Measurements from ENCODE around the gene OR51G2. TPM values are rescaled to one million over a fixed set of nuclear protein-coding genes. Genes with fewer than 3 reads are reported as not detected.

OR51G2 gene
- total RNA-seq, 1 donor from 2014 or later = not detected

- no peak for DNase-seq (ENCODE audit: low read depth)
- no peaks in the 10 kb centered on the region for H3K36me3 ChIP-seq (ENCODE audit: control insufficient read depth, insufficient read depth, low read length)
- H3K27me3 ChIP-seq (ENCODE audit: control insufficient read depth, insufficient read depth, low read length) = no peaks in the 10 kb centered on the region
- no peak for TF ChIP-seq CTCF (IDR thresholded peaks at IDR 0.05; ENCODE audit: insufficient read depth, low read length, poor library complexity, severe bottlenecking)
- no peak overlapping the region for H3K4me3 ChIP-seq (ENCODE audit: low read depth, low read length)
Measured at GRCh38 chr11:4936745-4937144, 17.6 kb upstream of the OR51G2 start.

- Histone ChIP-seq H3K27me3 (ENCODE audit: control insufficient read depth, insufficient read depth, low read length) (no peaks in the 10 kb centered on the region), H3K36me3 (ENCODE audit: control insufficient read depth, insufficient read depth, low read length) (no peaks in the 10 kb centered on the region), H3K4me3 (ENCODE audit: low read depth, low read length) (no peak overlapping the region)
- TF ChIP-seq CTCF (IDR thresholded peaks at IDR 0.05; ENCODE audit: insufficient read depth, low read length, poor library complexity, severe bottlenecking) = no peak
- DNase-seq (ENCODE audit: low read depth) = no peak
Measured at GRCh38 chr11:4932751-4933150, 13.6 kb upstream of the OR51G2 start.

DNA sequence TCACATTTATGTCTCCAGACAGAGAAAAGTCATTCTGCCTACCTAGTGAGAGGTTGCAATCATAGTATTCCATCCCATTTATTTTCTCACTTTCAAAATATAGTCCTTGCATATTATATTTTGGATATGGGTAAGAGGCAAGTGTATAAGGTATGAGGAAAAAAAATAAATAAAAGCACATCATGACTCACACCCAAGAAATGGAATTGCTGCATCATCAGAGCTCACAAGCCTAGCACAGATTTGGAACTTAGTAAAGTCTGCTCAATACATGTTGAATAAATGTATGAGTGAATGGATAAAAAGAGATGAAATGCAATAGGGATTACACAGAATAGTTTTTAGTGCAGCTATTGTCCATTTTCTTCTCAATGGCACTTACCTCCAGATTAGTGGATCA, 7.5 kb upstream of the OR51G2 start:
- no peak for TF ChIP-seq CTCF (IDR thresholded peaks at IDR 0.05; ENCODE audit: insufficient read depth, low read length, poor library complexity, severe bottlenecking)
- no peaks in the 10 kb centered on the region for H3K27me3 ChIP-seq (ENCODE audit: control insufficient read depth, insufficient read depth, low read length)
- H3K36me3 ChIP-seq (ENCODE audit: control insufficient read depth, insufficient read depth, low read length) = no peaks in the 10 kb centered on the region
- H3K4me3 ChIP-seq (ENCODE audit: low read depth, low read length) = no peak overlapping the region
- DNase-seq (ENCODE audit: low read depth) = no peak

DNA sequence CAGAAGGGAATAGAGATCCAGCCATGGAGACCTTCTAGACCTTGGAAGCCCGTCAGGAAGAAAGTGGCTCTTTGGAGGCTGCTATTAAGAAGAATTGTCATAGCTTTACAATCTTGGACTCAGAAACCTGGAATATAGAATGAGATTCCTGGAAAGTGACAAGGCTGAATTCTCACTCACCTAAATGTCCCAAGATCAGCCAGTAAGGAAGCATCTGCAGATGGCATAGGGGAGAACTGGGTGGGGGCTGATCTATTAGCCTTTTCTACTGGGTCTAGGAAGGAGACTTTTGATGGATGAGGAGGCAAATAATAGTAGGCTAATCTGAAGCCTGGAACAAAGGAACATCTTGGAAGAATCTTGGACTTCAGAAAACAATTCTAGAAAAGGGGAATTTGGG, 5.1 kb upstream of the OR51G2 start, which contains the start of gene OR51G1:
Gene OR51G1 (minus strand): TSS at position 101 of the 400 bp plus-strand sequence. CDS start 0 bp downstream, at position 101.
- no peaks in the 10 kb centered on the region for H3K36me3 ChIP-seq (ENCODE audit: control insufficient read depth, insufficient read depth, low read length)
- H3K4me3 ChIP-seq (ENCODE audit: low read depth, low read length) = no peak within 1 kb of the TSS
- no peaks in the 10 kb centered on the region for H3K27me3 ChIP-seq (ENCODE audit: control insufficient read depth, insufficient read depth, low read length)
- no peak for DNase-seq (ENCODE audit: low read depth)
- no peak for TF ChIP-seq CTCF (IDR thresholded peaks at IDR 0.05; ENCODE audit: insufficient read depth, low read length, poor library complexity, severe bottlenecking)

DNA sequence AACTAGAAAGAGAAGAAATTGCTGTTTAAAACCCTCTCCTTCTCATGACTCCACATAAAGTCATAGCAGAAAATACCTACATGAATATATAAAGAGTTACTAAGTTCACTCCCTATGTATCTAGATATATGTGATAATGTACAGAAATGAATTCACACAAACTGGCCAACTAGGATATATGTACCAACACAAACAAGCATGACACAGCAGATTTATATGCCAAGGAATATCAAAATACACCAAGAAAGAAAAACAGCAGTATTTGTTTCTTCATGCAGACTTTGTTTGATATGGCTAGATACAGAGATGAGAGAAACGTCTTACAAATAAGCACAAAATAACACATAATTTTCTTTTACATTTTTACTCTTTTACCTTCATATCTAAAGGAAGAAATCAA, 3.2 kb upstream of the OR51G2 start:
- no peaks in the 10 kb centered on the region for H3K27me3 ChIP-seq (ENCODE audit: control insufficient read depth, insufficient read depth, low read length)
- TF ChIP-seq CTCF (IDR thresholded peaks at IDR 0.05; ENCODE audit: insufficient read depth, low read length, poor library complexity, severe bottlenecking) = no peak
- no peak for DNase-seq (ENCODE audit: low read depth)
- no peak overlapping the region for H3K4me3 ChIP-seq (ENCODE audit: low read depth, low read length)
- H3K36me3 ChIP-seq (ENCODE audit: control insufficient read depth, insufficient read depth, low read length) = no peaks in the 10 kb centered on the region

GRCh38 chr11:4921796-4922195, 2.6 kb upstream of the OR51G2 start:
- H3K36me3 ChIP-seq (ENCODE audit: control insufficient read depth, insufficient read depth, low read length) = no peaks in the 10 kb centered on the region
- H3K27me3 ChIP-seq (ENCODE audit: control insufficient read depth, insufficient read depth, low read length) = no peaks in the 10 kb centered on the region
- TF ChIP-seq CTCF (IDR thresholded peaks at IDR 0.05; ENCODE audit: insufficient read depth, low read length, poor library complexity, severe bottlenecking) = no peak
- H3K4me3 ChIP-seq (ENCODE audit: low read depth, low read length) = no peak overlapping the region
- DNase-seq (ENCODE audit: low read depth) = no peak
